Measurements from ENCODE around the gene ITCH.

DNA sequence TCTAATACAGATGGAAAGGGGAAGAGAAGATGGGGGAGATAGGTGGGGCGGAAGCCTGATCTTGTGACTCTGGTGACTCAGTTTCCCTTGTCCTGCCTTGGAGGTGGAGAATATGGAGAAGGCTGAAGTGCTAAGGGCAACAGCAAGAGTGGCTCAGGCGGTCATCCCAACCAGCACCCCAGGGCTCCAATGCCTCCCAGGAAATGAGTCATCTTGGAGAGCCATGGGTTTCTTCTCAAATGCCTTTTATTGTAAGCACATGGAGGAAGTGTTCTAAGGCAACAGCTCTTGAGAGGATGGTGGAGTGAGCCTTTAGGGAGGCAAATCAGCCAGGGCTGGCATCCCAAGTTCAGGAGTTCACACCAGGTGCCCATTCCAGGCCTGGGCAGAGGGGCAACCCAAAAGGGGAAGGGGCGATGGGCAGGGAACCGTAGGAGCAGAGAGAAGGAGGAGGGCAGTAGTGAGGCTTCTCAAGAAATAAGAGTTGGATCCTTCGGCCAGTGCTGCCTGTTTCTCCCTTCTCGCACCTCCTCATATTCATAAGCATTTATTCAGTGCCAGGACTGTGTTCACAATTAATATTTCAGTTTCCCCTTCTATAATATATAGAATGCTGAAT is 46.8 kb upstream of the ITCH start:
- TF ChIP-seq POLR2A (IDR thresholded peaks at IDR 0.05; ENCODE audit: low read depth, low read length) (no peak), POLR2AphosphoS5 (IDR thresholded peaks at IDR 0.05; ENCODE audit: low read depth, low read length) (no peak), TAF1 (IDR thresholded peaks at IDR 0.05; ENCODE audit: low read depth, low read length) (no peak), PAX5 (IDR thresholded peaks at IDR 0.05; ENCODE audit: insufficient read depth, low read length, severe bottlenecking) (no peak), SPI1 (IDR thresholded peaks at IDR 0.05; ENCODE audit: low read depth, low read length) (no peak)

Data from GM12891 (cell line).